Stomach (tissue), 9 donors: ENCODE results near the gene B3GNT7. TPM values are rescaled to one million over a fixed set of nuclear protein-coding genes. Genes with fewer than 3 reads are reported as not detected.

ENCODE experiments used
- DNase-seq, 2 donors: peaks; one replicate each; pipeline versions ENCODE4 v3.0.0 to v3.0.0-alpha.2; 2013 to 2019
- H3K27ac ChIP-seq, 5 donors: fragments of 200-600 bp in 4 of 5; sonication (generic) in 4 of 5; one replicate each; pipeline ENCODE4 v1.5.1; 2013 to 2019; ENCODE audit warnings: mild to moderate bottlenecking in 1 of 5, moderate library complexity in 1 of 5
- H3K27me3 ChIP-seq, 3 donors: fragments of 200-600 bp; sonication (generic); one replicate each; pipeline ENCODE4 v1.5.1; 2017 to 2019; ENCODE audit warnings: mixed run types in 1 of 3
- H3K36me3 ChIP-seq, 4 donors: fragments of 200-600 bp; sonication (generic); 1 replicate in 3 of 4; 2 replicates in 1 of 4; pipeline ENCODE4 v1.5.1; 2016 to 2019
- H3K4me1 ChIP-seq, 4 donors: fragments of 200-600 bp; sonication (generic); one replicate each; pipeline ENCODE4 v1.5.1; 2016 to 2019
- H3K4me3 ChIP-seq, 4 donors: fragments of 200-600 bp; sonication (generic) in 3 of 4; one replicate each; pipeline ENCODE4 v1.5.1; 2016 to 2019; ENCODE audit warnings: mild to moderate bottlenecking in 1 of 4
- H3K9me3 ChIP-seq, 4 donors: fragments of 200-600 bp; sonication (generic); one replicate each; pipeline ENCODE4 v1.5.1; 2016 to 2019
- CTCF ChIP-seq, 7 experiments: fragments of 450-650 bp in 4 of 7; fragments of 200-600 bp in 3 of 7; sonication (generic) in 3 of 7; IDR thresholded peaks; one replicate each; pipeline ENCODE4 v1.5.1; 2016 to 2019; ENCODE audit warnings: antibody characterized with exemption in 7 of 7, control low read depth in 2 of 7, mild to moderate bottlenecking in 1 of 7
- EP300 ChIP-seq: sonication (generic); formaldehyde crosslinking; IDR thresholded peaks from one replicate; pipeline ENCODE4 v1.6.1; 2017; ENCODE audit warnings: antibody characterized with exemption
- POLR2A ChIP-seq, 4 donors: fragments of 450-650 bp; IDR thresholded peaks; one replicate each; pipeline ENCODE4 v1.6.1; 2016; ENCODE audit warnings: antibody characterized with exemption in 4 of 4, control low read depth in 2 of 4, mild to moderate bottlenecking in 1 of 4, moderate library complexity in 1 of 4
- POLR2AphosphoS5 ChIP-seq, 3 donors: sonication (generic); formaldehyde crosslinking; IDR thresholded peaks; one replicate each; pipeline ENCODE4 v1.6.1; 2016; ENCODE audit warnings: antibody characterized with exemption in 3 of 3
- WGBS, 5 donors: extraction: QIAGEN DNeasy Blood & Tissue Kit in 3 of 5; methylation state at CpG; one replicate each; pipeline versions ENCODE4 v1.1.5 to v1.1.7; 2013 to 2018; 5-methylcytosine and 5-hydroxymethylcytosine counted together
- intact Hi-C: fragments of 100-400 bp; cut with DNase I; formaldehyde crosslinking; loops from one replicate; pipeline ENCODE4 v1.15.1; 2023; ENCODE audit warnings: low total_unique reads
- polyA plus RNA-seq, 3 donors: library from polyadenylated mRNA; stranded (reverse); fragments of 200-250 nt; gene quantifications; one replicate each; pipeline ENCODE4 v1.2.3, GENCODE V29; 2013
- total RNA-seq, 5 donors: library from RNA; depleted of rRNA; stranded (reverse); fragments of >200 nt; gene quantifications; one replicate each; pipeline versions ENCODE4 v1.1.0 to v1.2.3, GENCODE V29; 2014 to 2016
- donor health status: healthy with polysubstance abuse.
- donor health status: Bipolar disorder and iron deficiency.
- donor health status: healthy.

B3GNT7 gene
- total and polyA plus RNA-seq, 8 donors = 1.9 to 156 (median 16.3) TPM

- Histone ChIP-seq H3K4me1 (peaks cover 0 to 28% (median 16%) of the 10 kb centered on the region in 4 donors), H3K36me3 (no peaks in the 10 kb centered on the region), H3K4me3 (no peak overlapping the region), H3K27ac (no peak overlapping the region), H3K27me3 (peaks cover 0 to 10% (median 5%) of the 10 kb centered on the region in 3 donors), H3K9me3 (peaks cover 0 to 7% (median 0%) of the 10 kb centered on the region in 4 donors)
- TF ChIP-seq POLR2A (IDR thresholded peaks at IDR 0.05) (no peak), POLR2AphosphoS5 (IDR thresholded peaks at IDR 0.05) (no peak), EP300 (no peak), CTCF (IDR thresholded peaks at IDR 0.05) (no peak)
- peak in 1 of 2 donors; percentile 33 for DNase-seq
- 58 to 71% (median 69%) methylated on average over 15 of the region's 15 CpGs for WGBS, 5 donors
- intact Hi-C loops = loop anchor here (5.0 kb wide), 2 partner anchors 117 to 187 kb away; no protein-coding TSS in a partner anchor
Observed at GRCh38 chr2:231413921-231414476, 18.5 kb downstream of the B3GNT7 start.

- H3K27ac ChIP-seq = no peak overlapping the region
- H3K4me3 ChIP-seq = no peak overlapping the region
- H3K27me3 ChIP-seq = peaks cover 0 to 15% (median 5%) of the 10 kb centered on the region in 3 donors
- TF ChIP-seq CTCF (IDR thresholded peaks at IDR 0.05) (no peak), POLR2A (IDR thresholded peaks at IDR 0.05) (no peak), POLR2AphosphoS5 (IDR thresholded peaks at IDR 0.05) (no peak), EP300 (no peak)
- intact Hi-C loops = no loop called here
- H3K9me3 ChIP-seq = peaks cover 0 to 7% (median 0%) of the 10 kb centered on the region in 4 donors
- peak in 1 of 2 donors; percentile 30 for DNase-seq
- H3K36me3 ChIP-seq = no peaks in the 10 kb centered on the region
- H3K4me1 ChIP-seq = peaks cover 0 to 28% (median 16%) of the 10 kb centered on the region in 4 donors
Observed at GRCh38 chr2:231415029-231415428, 19.5 kb downstream of the B3GNT7 start.

- no peak overlapping the region for H3K4me3 ChIP-seq
- TF ChIP-seq EP300 (no peak), POLR2AphosphoS5 (IDR thresholded peaks at IDR 0.05) (no peak), POLR2A (IDR thresholded peaks at IDR 0.05) (no peak), CTCF (IDR thresholded peaks at IDR 0.05) (no peak)
- H3K27ac ChIP-seq = no peak overlapping the region
- DNase-seq = peak in 1 of 2 donors; percentile 3
- 82 to 91% (median 90%) methylated on average over 22 to 26 of the region's 26 CpGs for WGBS, 5 donors
- H3K9me3 ChIP-seq = no peaks in the 10 kb centered on the region
- intact Hi-C loops = no loop called here
- H3K4me1 ChIP-seq = no peaks in the 10 kb centered on the region
- H3K27me3 ChIP-seq = peaks cover 0 to 6% (median 0%) of the 10 kb centered on the region in 3 donors
- no peaks in the 10 kb centered on the region for H3K36me3 ChIP-seq
Observed at GRCh38 chr2:231418820-231419640, 23.5 kb downstream of the B3GNT7 start.

GRCh38 chr2:231421051-231421580, 25.6 kb downstream of the B3GNT7 start:
- 80 to 90% (median 87%) methylated on average over 9 of the region's 9 CpGs for WGBS, 5 donors
- no peak for DNase-seq
- no peak overlapping the region for H3K4me3 ChIP-seq
- TF ChIP-seq POLR2A (IDR thresholded peaks at IDR 0.05) (no peak), EP300 (no peak), CTCF (IDR thresholded peaks at IDR 0.05) (no peak), POLR2AphosphoS5 (IDR thresholded peaks at IDR 0.05) (no peak)
- intact Hi-C loops = no loop called here
- H3K9me3 ChIP-seq = no peaks in the 10 kb centered on the region
- no peaks in the 10 kb centered on the region for H3K36me3 ChIP-seq
- no peak overlapping the region for H3K27ac ChIP-seq
- peaks cover 0 to 6% (median 0%) of the 10 kb centered on the region in 3 donors for H3K27me3 ChIP-seq
- no peaks in the 10 kb centered on the region for H3K4me1 ChIP-seq
